Measurements from ENCODE around the gene DSC2. TPM values are rescaled to one million over a fixed set of nuclear protein-coding genes. Genes with fewer than 3 reads are reported as not detected.

Gene DSC2
- total and polyA plus RNA-seq, 2 donors (not counting 3 experiments of a cell fraction or from before 2014, with no cell fraction given), result under 0.01 TPM; not detected in 1

DNA sequence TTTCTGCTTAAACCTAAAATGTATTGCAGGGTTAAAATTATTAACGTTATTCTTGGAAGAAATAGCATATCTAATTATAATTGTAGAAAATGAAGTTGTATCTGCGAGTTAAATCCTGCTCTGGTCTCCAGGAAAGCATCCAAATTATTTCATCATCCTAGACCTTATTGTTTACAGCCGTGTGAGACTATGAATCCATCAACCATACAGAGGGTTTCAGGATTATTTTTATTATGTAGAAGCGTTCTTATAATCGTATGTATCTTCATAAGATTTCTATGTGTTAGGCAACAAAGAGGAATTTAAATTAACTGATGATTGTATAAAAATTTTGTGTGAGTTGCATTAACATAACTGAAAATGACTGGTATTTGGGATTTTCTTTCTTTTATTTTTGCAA is 45.2 kb downstream of the DSC2 start:
- H3K27me3 ChIP-seq (ENCODE audit: control insufficient read depth in 2 of 2, insufficient read depth in 2 of 2, low read length in 2 of 2), result no peaks in the 10 kb centered on the region
- intact Hi-C loops (cut with micrococcal nuclease), result no loop called here
- no peak for FAIRE-seq
- H2AFZ ChIP-seq (ENCODE audit: low read depth, low read length), result no peak overlapping the region
- BruUV-seq (replicated peaks), result no TSS peak
- H3K27ac ChIP-seq (ENCODE audit: insufficient read depth, low read depth, low read length), result no peak overlapping the region
- no peaks in the 10 kb centered on the region for H3K36me3 ChIP-seq (ENCODE audit: control insufficient read depth in 2 of 2, extremely low read depth in 1 of 2, insufficient read depth in 2 of 2, low read length in 2 of 2)
- CTCF ChIA-PET, result no interaction called here
- H3K9me1 ChIP-seq (replicated peaks; ENCODE audit: control insufficient read depth, extremely low read depth, insufficient read depth, low read length), result no peaks in the 10 kb centered on the region
- no peaks in the 10 kb centered on the region for H4K20me1 ChIP-seq (replicated peaks; ENCODE audit: control insufficient read depth, extremely low read depth, insufficient read depth, low read length)
- POLR2A ChIA-PET, result no interaction called here
- no peak overlapping the region for H3K4me2 ChIP-seq (ENCODE audit: insufficient read depth, low read length)
- H3K9me3 ChIP-seq (replicated peaks; ENCODE audit: control insufficient read depth, insufficient read depth, low read length), result no peaks in the 10 kb centered on the region
- H3K4me3 ChIP-seq (replicated peaks in 1 of 3; ENCODE audit: insufficient read depth in 1 of 3, low read depth in 1 of 3, low read length in 3 of 3), result no peak overlapping the region
- TF ChIP-seq FOS (IDR thresholded peaks at IDR 0.05; ENCODE audit: borderline replicate concordance, insufficient read depth, low read length) (no peak), JUN (IDR thresholded peaks at IDR 0.05; ENCODE audit: borderline replicate concordance, insufficient read depth, insufficient read length, low read depth) (no peak), GATA2 (IDR thresholded peaks at IDR 0.05; ENCODE audit: insufficient read depth, insufficient read length, low read depth, low read length) (no peak), POLR2A (IDR thresholded peaks at IDR 0.05; ENCODE audit: low read depth, low read length) (no peak), POLR2AphosphoS5 (IDR thresholded peaks at IDR 0.05; ENCODE audit: insufficient read depth, low read depth, low read length) (no peak)
- TF ChIP-seq, protein P1, sequence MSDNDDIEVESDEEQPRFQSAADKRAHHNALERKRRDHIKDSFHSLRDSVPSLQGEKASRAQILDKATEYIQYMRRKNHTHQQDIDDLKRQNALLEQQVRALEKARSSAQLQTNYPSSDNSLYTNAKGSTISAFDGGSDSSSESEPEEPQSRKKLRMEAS (IDR thresholded peaks at IDR 0.05; ENCODE audit: insufficient read depth, insufficient read length), result no peak
- TF ChIP-seq, protein P2, sequence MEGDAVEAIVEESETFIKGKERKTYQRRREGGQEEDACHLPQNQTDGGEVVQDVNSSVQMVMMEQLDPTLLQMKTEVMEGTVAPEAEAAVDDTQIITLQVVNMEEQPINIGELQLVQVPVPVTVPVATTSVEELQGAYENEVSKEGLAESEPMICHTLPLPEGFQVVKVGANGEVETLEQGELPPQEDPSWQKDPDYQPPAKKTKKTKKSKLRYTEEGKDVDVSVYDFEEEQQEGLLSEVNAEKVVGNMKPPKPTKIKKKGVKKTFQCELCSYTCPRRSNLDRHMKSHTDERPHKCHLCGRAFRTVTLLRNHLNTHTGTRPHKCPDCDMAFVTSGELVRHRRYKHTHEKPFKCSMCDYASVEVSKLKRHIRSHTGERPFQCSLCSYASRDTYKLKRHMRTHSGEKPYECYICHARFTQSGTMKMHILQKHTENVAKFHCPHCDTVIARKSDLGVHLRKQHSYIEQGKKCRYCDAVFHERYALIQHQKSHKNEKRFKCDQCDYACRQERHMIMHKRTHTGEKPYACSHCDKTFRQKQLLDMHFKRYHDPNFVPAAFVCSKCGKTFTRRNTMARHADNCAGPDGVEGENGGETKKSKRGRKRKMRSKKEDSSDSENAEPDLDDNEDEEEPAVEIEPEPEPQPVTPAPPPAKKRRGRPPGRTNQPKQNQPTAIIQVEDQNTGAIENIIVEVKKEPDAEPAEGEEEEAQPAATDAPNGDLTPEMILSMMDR (IDR thresholded peaks at IDR 0.05; ENCODE audit: extremely low read depth in 1 of 2, insufficient read depth in 1 of 2, low read depth in 1 of 2, low read length in 2 of 2), result no peak
- DNase-seq (ENCODE audit: low read depth, low spot score), result no peak
- dilution Hi-C loops (cut with MboI; ENCODE audit: extremely low pct_ligation_motif_present, low sequenced_read_pairs), result no loop called here
- no peaks in the 10 kb centered on the region for H3K4me1 ChIP-seq (ENCODE audit: control insufficient read depth, extremely low read depth, insufficient read depth, low read length)
- H3K79me2 ChIP-seq (ENCODE audit: control insufficient read depth, insufficient read depth, low read length), result no peaks in the 10 kb centered on the region
- no peak overlapping the region for H3K9ac ChIP-seq (replicated peaks; ENCODE audit: extremely low read depth, insufficient read depth, low read length)
